Measurements from ENCODE around the gene EML5. TPM values are rescaled to one million over a fixed set of nuclear protein-coding genes. Genes with fewer than 3 reads are reported as not detected.

Gene EML5
- total RNA-seq, 6 experiments from 2014 or later = 8.7 to 15.7 (median 14.7) TPM

GRCh38 chr14:88785911-88786310 is 6.8 kb downstream of the EML5 start:
- H3K27ac Mint-ChIP-seq = peak overlapping the region; percentile 12; the same call in 1 of the 2 replicates
- H3K9me3 Mint-ChIP-seq = peaks cover 7% of the 10 kb centered on the region
- H3K4me1 Mint-ChIP-seq (ENCODE audit: low read depth) = peaks cover 58% of the 10 kb centered on the region
- TF ChIP-seq, protein P1, sequence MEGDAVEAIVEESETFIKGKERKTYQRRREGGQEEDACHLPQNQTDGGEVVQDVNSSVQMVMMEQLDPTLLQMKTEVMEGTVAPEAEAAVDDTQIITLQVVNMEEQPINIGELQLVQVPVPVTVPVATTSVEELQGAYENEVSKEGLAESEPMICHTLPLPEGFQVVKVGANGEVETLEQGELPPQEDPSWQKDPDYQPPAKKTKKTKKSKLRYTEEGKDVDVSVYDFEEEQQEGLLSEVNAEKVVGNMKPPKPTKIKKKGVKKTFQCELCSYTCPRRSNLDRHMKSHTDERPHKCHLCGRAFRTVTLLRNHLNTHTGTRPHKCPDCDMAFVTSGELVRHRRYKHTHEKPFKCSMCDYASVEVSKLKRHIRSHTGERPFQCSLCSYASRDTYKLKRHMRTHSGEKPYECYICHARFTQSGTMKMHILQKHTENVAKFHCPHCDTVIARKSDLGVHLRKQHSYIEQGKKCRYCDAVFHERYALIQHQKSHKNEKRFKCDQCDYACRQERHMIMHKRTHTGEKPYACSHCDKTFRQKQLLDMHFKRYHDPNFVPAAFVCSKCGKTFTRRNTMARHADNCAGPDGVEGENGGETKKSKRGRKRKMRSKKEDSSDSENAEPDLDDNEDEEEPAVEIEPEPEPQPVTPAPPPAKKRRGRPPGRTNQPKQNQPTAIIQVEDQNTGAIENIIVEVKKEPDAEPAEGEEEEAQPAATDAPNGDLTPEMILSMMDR (IDR thresholded peaks at IDR 0.05) = no peak
- no peaks in the 10 kb centered on the region for H3K27me3 Mint-ChIP-seq (ENCODE audit: insufficient read depth)
- DNase-seq = no peak
- peaks cover 40% of the 10 kb centered on the region for H3K36me3 Mint-ChIP-seq (ENCODE audit: low read depth)
- H3K4me3 Mint-ChIP-seq = no peak overlapping the region

GRCh38 chr14:88775532-88775931 is 17.2 kb downstream of the EML5 start:
- peaks cover 25% of the 10 kb centered on the region for H3K4me1 Mint-ChIP-seq (ENCODE audit: low read depth)
- H3K9me3 Mint-ChIP-seq = no peaks in the 10 kb centered on the region
- no peak for DNase-seq
- H3K4me3 Mint-ChIP-seq = no peak overlapping the region
- no peak overlapping the region for H3K27ac Mint-ChIP-seq
- H3K27me3 Mint-ChIP-seq (ENCODE audit: insufficient read depth) = 0 out of 2 replicates have a peak, but pooled peaks cover 2% of the 10 kb centered on the region
- TF ChIP-seq, protein P1 (IDR thresholded peaks at IDR 0.05) = no peak
- peaks cover 11% of the 10 kb centered on the region for H3K36me3 Mint-ChIP-seq (ENCODE audit: low read depth)

GRCh38 chr14:88770736-88771135 is 22.0 kb downstream of the EML5 start:
- peaks cover 19% of the 10 kb centered on the region for H3K4me1 Mint-ChIP-seq (ENCODE audit: low read depth)
- TF ChIP-seq, protein P1 (IDR thresholded peaks at IDR 0.05) = no peak
- H3K36me3 Mint-ChIP-seq (ENCODE audit: low read depth) = peaks cover 40% of the 10 kb centered on the region

DNA sequence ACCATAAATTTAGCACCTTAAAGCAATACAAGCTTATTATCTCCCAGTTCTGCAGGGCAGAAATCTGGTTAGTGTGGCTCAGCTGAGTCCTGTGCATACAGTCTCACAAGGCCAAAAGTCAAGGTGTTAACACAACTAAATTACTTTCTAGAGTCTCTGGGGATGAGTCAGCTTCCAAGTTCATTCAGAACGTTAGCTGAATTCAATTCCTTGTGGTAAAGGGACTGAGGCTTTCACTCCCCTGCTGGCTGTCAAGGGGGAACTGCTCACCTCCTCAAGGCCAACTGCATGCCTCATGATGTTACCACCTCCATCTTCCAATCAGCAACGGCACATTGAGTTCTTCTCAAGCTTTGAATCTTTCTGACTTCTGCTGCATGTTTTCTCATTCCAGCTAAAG is 27.6 kb downstream of the EML5 start:
- DNase-seq = peak; percentile 69
- TF ChIP-seq, protein P1 (IDR thresholded peaks at IDR 0.05) = no peak
- Mint-ChIP-seq H3K27ac (peak overlapping the region; percentile 48; the same call in 1 of the 2 replicates), H3K4me3 (no peak overlapping the region), H3K27me3 (ENCODE audit: insufficient read depth) (no peaks in the 10 kb centered on the region; the same call in 1 of the 2 replicates), H3K4me1 (ENCODE audit: low read depth) (peaks cover 36% of the 10 kb centered on the region), H3K36me3 (ENCODE audit: low read depth) (peaks cover 60% of the 10 kb centered on the region), H3K9me3 (peaks cover 9% of the 10 kb centered on the region)

More at GRCh38 chr14:88770736-88771135, 22.0 kb downstream of the EML5 start:
- H3K9me3 Mint-ChIP-seq = peaks cover 9% of the 10 kb centered on the region
- no peak overlapping the region for H3K4me3 Mint-ChIP-seq
- no peaks in the 10 kb centered on the region; the same call in 1 of the 2 replicates for H3K27me3 Mint-ChIP-seq (ENCODE audit: insufficient read depth)
- no peak overlapping the region for H3K27ac Mint-ChIP-seq
- no peak for DNase-seq

DNA sequence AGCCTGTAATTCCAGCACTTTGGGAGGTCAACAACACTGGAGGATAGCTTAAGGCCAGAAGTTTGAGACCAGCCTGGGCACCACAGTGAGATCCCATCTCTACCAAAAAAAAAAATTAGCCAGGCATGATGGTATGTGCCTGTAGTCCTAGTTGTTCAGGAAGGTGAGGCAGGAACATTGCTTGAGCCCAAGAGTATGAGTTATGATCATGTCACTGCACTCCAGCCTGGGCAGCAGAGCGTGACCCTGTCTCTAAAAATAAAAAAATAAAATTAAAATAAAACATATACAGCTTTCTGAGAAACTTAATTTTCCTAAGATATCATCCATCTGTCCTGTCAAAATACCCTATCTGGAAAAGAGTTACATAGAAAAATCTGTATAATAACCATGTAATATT is 38.9 kb downstream of the EML5 start:
- no peak for DNase-seq
- TF ChIP-seq, protein P1 (IDR thresholded peaks at IDR 0.05) = no peak
- peaks cover 43% of the 10 kb centered on the region for H3K4me1 Mint-ChIP-seq (ENCODE audit: low read depth)
- no peaks in the 10 kb centered on the region for H3K9me3 Mint-ChIP-seq
- H3K27me3 Mint-ChIP-seq (ENCODE audit: insufficient read depth) = peaks cover 1% of the 10 kb centered on the region
- H3K36me3 Mint-ChIP-seq (ENCODE audit: low read depth) = peaks cover 10% of the 10 kb centered on the region
- no peak overlapping the region for H3K27ac Mint-ChIP-seq
- no peak overlapping the region for H3K4me3 Mint-ChIP-seq

Data from HFFc6 (cell line).